IMR-90 (cell line): ENCODE results near the gene HMBS. TPM values are rescaled to one million over a fixed set of nuclear protein-coding genes. Genes with fewer than 3 reads are reported as not detected.

ENCODE experiments used
- ATAC-seq: fragments of 200-7000 bp; cut with Tn5 transposase; 2 replicates; pipeline ENCODE4 v1.9.1; 2020; ENCODE audit warnings: low read depth, mild to moderate bottlenecking, moderate library complexity
- BruUV-seq: library from RNA; stranded (reverse); fragments of 400-500 nt; replicated peaks from 2 replicates; lab custom pipeline; 2021; lab: Mats Ljungman, UMichigan
- CTCF ChIA-PET: fragments of 300-600 bp; formaldehyde crosslinking; extraction: SDS; loops from one replicate; lab custom pipeline; 2021; ENCODE audit warnings: antibody characterized with exemption; lab: Yijun Ruan, JAX
- POLR2A ChIA-PET: fragments of 300-600 bp; sonication (Branson Sonifier 250); formaldehyde crosslinking; loops from one replicate; lab custom pipeline; 2022; ENCODE audit warnings: antibody characterized with exemption; ENCODE audit not compliant: unreplicated experiment; lab: Charles Lee
- DNase-seq: peaks from one replicate; pipeline ENCODE4 v3.0.0; 2013
- H2AFZ ChIP-seq: replicated peaks from 2 replicates; pipeline ENCODE3; 2013; ENCODE audit warnings: low read length, mild to moderate bottlenecking; ENCODE audit not compliant: poor library complexity
- H2AK5ac ChIP-seq: 2 replicates; pipeline ENCODE4 v1.6.1; 2013; ENCODE audit warnings: low read depth, low read length, inconsistent platforms
- H2AK9ac ChIP-seq: replicated peaks from 2 replicates; pipeline ENCODE3; 2013; ENCODE audit warnings: mild to moderate bottlenecking, low read depth, low read length, moderate library complexity; ENCODE audit not compliant: poor library complexity
- H2BK120ac ChIP-seq: 2 replicates; pipeline ENCODE4 v1.6.1; 2013; ENCODE audit warnings: low read depth, low read length, inconsistent platforms
- H2BK15ac ChIP-seq: 3 replicates; pipeline ENCODE4 v1.6.1; 2013; ENCODE audit warnings: low read depth, low read length, inconsistent platforms
- H2BK20ac ChIP-seq: 2 replicates; pipeline ENCODE4 v1.6.1; 2013; ENCODE audit warnings: low read depth, mild to moderate bottlenecking, inconsistent platforms, low read length, moderate library complexity
- H2BK5ac ChIP-seq: 2 replicates; pipeline ENCODE4 v1.6.1; 2013; ENCODE audit warnings: mild to moderate bottlenecking, low read depth, low read length, inconsistent platforms; ENCODE audit not compliant: poor library complexity, severe bottlenecking
- H3K14ac ChIP-seq: replicated peaks from 2 replicates; pipeline ENCODE4 v1.6.1; 2013; ENCODE audit warnings: low read depth, low read length, inconsistent platforms
- H3K18ac ChIP-seq: 2 replicates; pipeline ENCODE4 v1.6.1; 2013; ENCODE audit warnings: low read depth, low read length, control low read depth
- H3K23ac ChIP-seq: 2 replicates; pipeline ENCODE4 v1.6.1; 2013; ENCODE audit warnings: low read depth, low read length, inconsistent platforms
- H3K27ac ChIP-seq: 2 replicates; pipeline ENCODE4 v1.5.1; 2013; ENCODE audit warnings: mild to moderate bottlenecking, control low read depth, low read length; ENCODE audit not compliant: insufficient read depth
- H3K27me3 ChIP-seq: 2 replicates; pipeline ENCODE4 v1.6.1; 2013; ENCODE audit warnings: low read length; ENCODE audit not compliant: control insufficient read depth, insufficient read depth
- H3K36me3 ChIP-seq: 2 replicates; pipeline ENCODE4 v1.6.1; 2013; ENCODE audit warnings: low read length, mixed read lengths; ENCODE audit not compliant: control insufficient read depth, insufficient read depth
- H3K4ac ChIP-seq: 2 replicates; pipeline ENCODE4 v1.6.1; 2013; ENCODE audit warnings: low read depth, low read length, inconsistent platforms
- H3K4me1 ChIP-seq: 2 replicates; pipeline ENCODE4 v1.6.1; 2013; ENCODE audit warnings: low read length, mixed read lengths; ENCODE audit not compliant: control insufficient read depth, insufficient read depth
- H3K4me2 ChIP-seq: 2 replicates; pipeline ENCODE4 v1.6.1; 2013; ENCODE audit warnings: low read depth, mild to moderate bottlenecking, control low read depth, low read length, moderate library complexity
- H3K4me3 ChIP-seq: 2 replicates; pipeline ENCODE4 v1.5.1; 2013; ENCODE audit warnings: low read depth, mild to moderate bottlenecking, control low read depth, low read length, moderate library complexity; ENCODE audit not compliant: insufficient read depth
- H3K56ac ChIP-seq: 2 replicates; pipeline ENCODE4 v1.6.1; 2013; ENCODE audit warnings: low read length, inconsistent platforms; ENCODE audit not compliant: insufficient read depth; ENCODE audit errors: extremely low read depth
- H3K79me1 ChIP-seq, 2 experiments: 2 replicates each; pipeline ENCODE4 v1.6.1; 2013; ENCODE audit warnings: low read length in 2 of 2, inconsistent platforms in 1 of 2, low read depth in 1 of 2
- H3K9ac ChIP-seq: 2 replicates; pipeline ENCODE4 v1.6.1; 2013; ENCODE audit warnings: low read depth, low read length, control low read depth
- H3K9me1 ChIP-seq: 2 replicates; pipeline ENCODE4 v1.6.1; 2013; ENCODE audit warnings: low read length, inconsistent platforms; ENCODE audit not compliant: insufficient read depth
- H3K9me3 ChIP-seq: 2 replicates; pipeline ENCODE4 v1.6.1; 2013; ENCODE audit warnings: low read length; ENCODE audit not compliant: control insufficient read depth, insufficient read depth
- H4K20me1 ChIP-seq: 2 replicates; pipeline ENCODE4 v1.6.1; 2013; ENCODE audit warnings: low read length, inconsistent platforms; ENCODE audit not compliant: insufficient read depth
- H4K5ac ChIP-seq: 2 replicates; pipeline ENCODE4 v1.6.1; 2013; ENCODE audit warnings: mild to moderate bottlenecking, low read depth, low read length, control low read depth
- H4K8ac ChIP-seq, 2 experiments: 2 replicates each; pipeline ENCODE4 v1.6.1; 2013; ENCODE audit warnings: low read depth in 2 of 2, low read length in 2 of 2, control low read depth in 1 of 2, inconsistent platforms in 1 of 2
- H4K91ac ChIP-seq: 2 replicates; pipeline ENCODE4 v1.6.1; 2013; ENCODE audit warnings: low read depth, low read length, inconsistent platforms; ENCODE audit not compliant: insufficient read depth
- MAZ ChIP-seq: IDR thresholded peaks from 2 replicates; pipeline ENCODE4 v1.6.1; 2012; ENCODE audit warnings: low read depth, mild to moderate bottlenecking, low read length, improper control_type of control experiment, moderate library complexity, borderline replicate concordance
- MXI1 ChIP-seq: IDR thresholded peaks from 2 replicates; pipeline ENCODE4 v1.6.1; 2012; ENCODE audit warnings: low read depth, mild to moderate bottlenecking, low read length, moderate library complexity, borderline replicate concordance
- NFE2L2 ChIP-seq: fragments of 150-350 bp; IDR thresholded peaks from 2 replicates; pipeline ENCODE4 v1.6.1; 2016; ENCODE audit warnings: low read depth, mild to moderate bottlenecking, low read length
- RAD21 ChIP-seq: IDR thresholded peaks from 2 replicates; pipeline ENCODE4 v1.6.1; 2012; ENCODE audit warnings: low read length, improper control_type of control experiment
- RCOR1 ChIP-seq: IDR thresholded peaks from 2 replicates; pipeline ENCODE4 v1.6.1; 2012; ENCODE audit warnings: mild to moderate bottlenecking, low read length, improper control_type of control experiment; ENCODE audit not compliant: insufficient replicate concordance
- WGBS, 2 experiments: methylation state at CpG; one replicate each; pipeline versions ENCODE4 v1.1.5 to v1.1.7; 2013; ENCODE audit warnings: missing lambda C conversion rate in 2 of 2; ENCODE audit not compliant: insufficient read length in 1 of 2; ENCODE audit errors: extremely low coverage in 2 of 2; 5-methylcytosine and 5-hydroxymethylcytosine counted together
- dilution Hi-C: fragments of 300-500 bp; cut with HindIII; formaldehyde crosslinking; loops from one replicate; pipeline ENCODE4 v1.14.3; 2018; ENCODE audit warnings: low sequenced_read_pairs; ENCODE audit not compliant: unreplicated experiment
- in situ Hi-C: fragments of 300-500 bp; cut with MboI; formaldehyde crosslinking; loops from 3 replicates; pipeline ENCODE4 v1.14.3; 2019; ENCODE audit warnings: low sequenced_read_pairs, inconsistent platforms, mixed read lengths
- intact Hi-C: fragments of 100-400 bp; cut with micrococcal nuclease; formaldehyde crosslinking; loops from 2 replicates; pipeline ENCODE4 v1.10.0; 2022
- polyA plus RNA-seq, 3 experiments: library from polyadenylated mRNA; depleted of rRNA; stranded (reverse); fragments of >200 nt; gene quantifications; 2 replicates each; pipeline ENCODE4 v1.2.3, GENCODE V29; 2012; ENCODE audit warnings: low replicate concordance in 1 of 3
- total RNA-seq: library from RNA; depleted of rRNA; stranded (reverse); fragments of >200 nt; gene quantifications from 2 replicates; pipeline ENCODE4 v1.2.3, GENCODE V29; 2012
- TF ChIP-seq, protein P1 (sequence below): fragments of 150-350 bp; IDR thresholded peaks from 2 replicates; pipeline ENCODE4 v1.6.1; 2017; ENCODE audit warnings: mild to moderate bottlenecking, antibody characterized with exemption, low read length, low read depth
- TF ChIP-seq, protein P2 (sequence below): fragments of 150-350 bp; IDR thresholded peaks from 2 replicates; pipeline ENCODE4 v1.6.1; 2016; ENCODE audit warnings: low read depth, mild to moderate bottlenecking, low read length, moderate library complexity, borderline replicate concordance

Gene HMBS
- total and polyA plus RNA-seq, 2 of the 4 experiments (the other 2 are of a cell fraction): 17.9 to 59.5 TPM

DNA sequence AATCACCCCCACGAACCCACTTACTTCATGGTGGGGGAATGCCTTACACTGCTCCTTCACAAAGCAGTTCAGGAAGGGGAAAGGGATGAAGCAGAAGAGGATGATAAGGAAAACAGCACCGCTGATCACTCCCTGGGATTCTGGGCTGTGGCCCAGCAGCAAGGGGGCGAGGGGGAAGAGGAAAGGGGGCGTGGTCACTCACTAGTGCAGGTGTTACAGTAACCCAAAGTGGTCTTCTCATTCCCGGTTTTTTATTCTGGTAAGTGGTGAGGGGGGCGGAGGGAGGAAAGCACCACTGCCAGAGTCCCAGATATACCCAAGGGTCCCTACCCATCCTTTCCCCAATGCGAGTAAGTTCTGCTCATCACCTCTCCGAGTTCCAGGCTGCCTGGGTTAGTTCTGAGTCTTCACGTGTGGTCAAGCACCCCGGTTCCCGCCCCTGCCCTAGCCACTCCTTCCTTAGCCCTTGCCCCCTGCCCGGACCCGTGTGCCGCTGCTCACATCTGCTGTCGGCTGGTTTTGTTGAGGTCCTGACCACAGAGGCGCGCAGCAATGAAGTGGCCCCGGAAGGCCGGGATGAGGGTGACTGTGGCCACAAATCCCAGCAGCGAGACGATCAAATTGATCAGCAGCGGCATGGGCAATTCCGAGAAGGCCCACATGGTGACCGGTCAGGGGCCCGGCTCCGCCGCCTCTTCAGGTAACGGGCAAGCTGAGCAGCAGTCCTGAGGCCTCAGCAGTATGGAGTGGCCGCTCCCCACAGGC, 16.5 kb downstream of the HMBS start:
- peak overlapping the region; percentile 52; the same call in 1 of the 2 replicates for H2BK120ac ChIP-seq
- peaks cover 5% of the 10 kb centered on the region for H3K4me1 ChIP-seq
- peak overlapping the region; percentile 72 for H3K4me3 ChIP-seq
- H3K9me3 ChIP-seq: no peaks in the 10 kb centered on the region
- ATAC-seq (peak; percentile 22), DNase-seq (no peak)
- peak overlapping the region; percentile 88 for H3K14ac ChIP-seq
- peak overlapping the region; percentile 98 for H2BK5ac ChIP-seq
- ChIA-PET CTCF (interaction anchor here (0.6 to 1.8 kb wide), 3 partner anchors 45 to 237 kb away, joined by 3 to 9 read pairs (median 3); no protein-coding TSS in a partner anchor), POLR2A (interaction anchor here (0.6 to 1.5 kb wide), 3 partner anchors 9 to 237 kb away, joined by 3 to 7 read pairs (median 6); partner anchors contain the start of gene HMBS)
- H2AK5ac ChIP-seq: peak overlapping the region; percentile 96
- peak overlapping the region; percentile 81 for H3K56ac ChIP-seq
- H3K79me1 ChIP-seq: peaks cover 18 to 53% of the 10 kb centered on the region in 2 experiments
- peak overlapping the region; percentile 83 for H3K4me2 ChIP-seq
- peak overlapping the region; percentile 80 for H3K27ac ChIP-seq
- H2BK15ac ChIP-seq: no peak overlapping the region
- peak overlapping the region; percentile 72 to 83; a peak in 2 of 4 replicates for H4K8ac ChIP-seq
- peak overlapping the region; percentile 97 for H2AK9ac ChIP-seq
- H2AFZ ChIP-seq: peak overlapping the region; percentile 97
- TF ChIP-seq RCOR1: no peak
- no peak for TF ChIP-seq RAD21
- TF ChIP-seq, protein P1, sequence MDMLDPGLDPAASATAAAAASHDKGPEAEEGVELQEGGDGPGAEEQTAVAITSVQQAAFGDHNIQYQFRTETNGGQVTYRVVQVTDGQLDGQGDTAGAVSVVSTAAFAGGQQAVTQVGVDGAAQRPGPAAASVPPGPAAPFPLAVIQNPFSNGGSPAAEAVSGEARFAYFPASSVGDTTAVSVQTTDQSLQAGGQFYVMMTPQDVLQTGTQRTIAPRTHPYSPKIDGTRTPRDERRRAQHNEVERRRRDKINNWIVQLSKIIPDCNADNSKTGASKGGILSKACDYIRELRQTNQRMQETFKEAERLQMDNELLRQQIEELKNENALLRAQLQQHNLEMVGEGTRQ: no peak
- TF ChIP-seq MXI1: peak; percentile 75
- TF ChIP-seq, protein P2, sequence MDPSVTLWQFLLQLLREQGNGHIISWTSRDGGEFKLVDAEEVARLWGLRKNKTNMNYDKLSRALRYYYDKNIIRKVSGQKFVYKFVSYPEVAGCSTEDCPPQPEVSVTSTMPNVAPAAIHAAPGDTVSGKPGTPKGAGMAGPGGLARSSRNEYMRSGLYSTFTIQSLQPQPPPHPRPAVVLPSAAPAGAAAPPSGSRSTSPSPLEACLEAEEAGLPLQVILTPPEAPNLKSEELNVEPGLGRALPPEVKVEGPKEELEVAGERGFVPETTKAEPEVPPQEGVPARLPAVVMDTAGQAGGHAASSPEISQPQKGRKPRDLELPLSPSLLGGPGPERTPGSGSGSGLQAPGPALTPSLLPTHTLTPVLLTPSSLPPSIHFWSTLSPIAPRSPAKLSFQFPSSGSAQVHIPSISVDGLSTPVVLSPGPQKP: no peak
- TF ChIP-seq NFE2L2: no peak
- TF ChIP-seq MAZ: no peak
- H3K23ac ChIP-seq: peak overlapping the region; percentile 89
- intact Hi-C loops: loop anchor here (10.0 kb wide), 1 partner anchor 374 kb away; no protein-coding TSS in a partner anchor
- peak overlapping the region; percentile 76 for H3K9ac ChIP-seq
- H3K9me1 ChIP-seq: peaks cover 10% of the 10 kb centered on the region
- no peak overlapping the region for H3K18ac ChIP-seq
- in situ Hi-C loops: loop anchor here (5.0 kb wide), 1 partner anchor 96 kb away; no protein-coding TSS in a partner anchor
- peak overlapping the region; percentile 86 for H3K4ac ChIP-seq
- WGBS, 2 experiments: 0% methylated on average over 13 of the region's 29 CpGs; no CpG with 5 or more reads in 1 of the 2 experiments
- no peak overlapping the region for H2BK20ac ChIP-seq
- dilution Hi-C loops: no loop called here
- H4K20me1 ChIP-seq: no peaks in the 10 kb centered on the region
- no peaks in the 10 kb centered on the region for H3K27me3 ChIP-seq
- H4K5ac ChIP-seq: peak overlapping the region; percentile 21
- BruUV-seq: TSS peak; percentile 84
- peaks cover 14% of the 10 kb centered on the region for H3K36me3 ChIP-seq
- peak overlapping the region; percentile 20 for H4K91ac ChIP-seq
